Muscle layer of duodenum (tissue), 2 donors: ENCODE data around the gene PUS10.
A peak's percentile ranks its signal among the peaks of the same experiment; 100 is the strongest.
"Not testable (repeated sequence)": the region's sequence is repeated elsewhere in the genome, so short reads cannot be mapped to it uniquely, and the experiment has no call there.

Experiments used
- H3K27ac ChIP-seq: one replicate; pipeline ENCODE4 v1.7.0; 2013; ENCODE audit warnings: mild to moderate bottlenecking, low read length
- H3K27me3 ChIP-seq: one replicate; pipeline ENCODE4 v1.7.0; 2013; ENCODE audit warnings: low read depth, mild to moderate bottlenecking, control low read depth, low read length
- H3K36me3 ChIP-seq, 2 donors: one replicate each; pipeline ENCODE4 v1.7.0; 2013; ENCODE audit warnings: low read length in 2 of 2, control low read depth in 1 of 2, mild to moderate bottlenecking in 1 of 2; ENCODE audit not compliant: insufficient read depth in 2 of 2, control insufficient read depth in 1 of 2
- H3K4me1 ChIP-seq, 2 donors: one replicate each; pipeline ENCODE4 v1.7.0; 2013; ENCODE audit warnings: low read length in 2 of 2, mild to moderate bottlenecking in 2 of 2, control low read depth in 1 of 2, moderate library complexity in 1 of 2; ENCODE audit not compliant: insufficient read depth in 2 of 2, control insufficient read depth in 1 of 2
- H3K4me3 ChIP-seq, 2 donors: one replicate each; pipeline ENCODE4 v1.7.0; 2013; ENCODE audit warnings: low read length in 2 of 2, low read depth in 1 of 2, mild to moderate bottlenecking in 1 of 2
- H3K9me3 ChIP-seq, 2 donors: one replicate each; pipeline ENCODE4 v1.7.0; 2013; ENCODE audit warnings: low read length in 2 of 2, control low read depth in 1 of 2, mild to moderate bottlenecking in 1 of 2; ENCODE audit not compliant: control insufficient read depth in 1 of 2
- donor health status: healthy.

The PUS10 gene

GRCh38 chr2:60926741-60927552, 91.1 kb downstream of the PUS10 start:
- Histone ChIP-seq H3K27ac (no peak overlapping the region), H3K36me3 (peaks cover 23% of the 10 kb centered on the region in 2 donors)

GRCh38 chr2:60925994-60926740, 91.9 kb downstream of the PUS10 start:
- Histone ChIP-seq H3K27ac (no peak overlapping the region), H3K4me3 (peak overlapping the region in 1 of 2 donors; percentile 21), H3K36me3 (peaks cover 27% of the 10 kb centered on the region in 2 donors), H3K4me1 (peaks cover 5 to 12% of the 10 kb centered on the region in 2 donors), H3K9me3 (no peaks in the 10 kb centered on the region), H3K27me3 (no peaks in the 10 kb centered on the region)

More at GRCh38 chr2:60926741-60927552, 91.1 kb downstream of the PUS10 start:
- H3K4me1 ChIP-seq = peaks cover 5 to 12% of the 10 kb centered on the region in 2 donors
- H3K4me3 ChIP-seq = peak overlapping the region; percentile 4 to 21
- H3K9me3 ChIP-seq = no peaks in the 10 kb centered on the region
- H3K27me3 ChIP-seq = no peaks in the 10 kb centered on the region

GRCh38 chr2:60907329-60907728, 110.7 kb downstream of the PUS10 start:
- peaks cover 0 to 16% of the 10 kb centered on the region in 2 donors for H3K36me3 ChIP-seq
- H3K4me1 ChIP-seq = no peaks in the 10 kb centered on the region

GRCh38 chr2:60906395-60906794, 111.7 kb downstream of the PUS10 start:
- Histone ChIP-seq H3K27ac (no peak overlapping the region), H3K36me3 (peaks cover 6 to 18% of the 10 kb centered on the region in 2 donors), H3K9me3 (no peaks in the 10 kb centered on the region), H3K4me1 (no peaks in the 10 kb centered on the region), H3K27me3 (no peaks in the 10 kb centered on the region), H3K4me3 (no peak overlapping the region)

More at GRCh38 chr2:60907329-60907728, 110.7 kb downstream of the PUS10 start:
- H3K27me3 ChIP-seq = no peaks in the 10 kb centered on the region
- H3K27ac ChIP-seq = no peak overlapping the region
- H3K9me3 ChIP-seq = no peaks in the 10 kb centered on the region
- H3K4me3 ChIP-seq = no peak overlapping the region

GRCh38 chr2:60905867-60906266, 112.2 kb downstream of the PUS10 start:
- not testable (repeated sequence) for H3K9me3 ChIP-seq, H3K27me3 ChIP-seq, H3K27ac ChIP-seq, H3K4me3 ChIP-seq, H3K4me1 ChIP-seq
- peaks cover 9 to 22% of the 10 kb centered on the region in 2 donors for H3K36me3 ChIP-seq

- not testable (repeated sequence) for H3K9me3 ChIP-seq, H3K4me1 ChIP-seq, H3K27me3 ChIP-seq, H3K27ac ChIP-seq, H3K4me3 ChIP-seq
- H3K36me3 ChIP-seq = peaks cover 24 to 40% of the 10 kb centered on the region in 2 donors
These were observed 116.8 kb downstream of the PUS10 start for GRCh38 chr2:60901296-60901695.

GRCh38 chr2:60899892-60900249, 118.2 kb downstream of the PUS10 start:
- Histone ChIP-seq H3K27me3 (no peaks in the 10 kb centered on the region), H3K4me3 (no peak overlapping the region), H3K9me3 (no peaks in the 10 kb centered on the region), H3K27ac (no peak overlapping the region), H3K36me3 (peaks cover 24 to 51% of the 10 kb centered on the region in 2 donors), H3K4me1 (no peaks in the 10 kb centered on the region)

GRCh38 chr2:60899230-60899891, 118.7 kb downstream of the PUS10 start:
- Histone ChIP-seq H3K9me3 (no peaks in the 10 kb centered on the region), H3K36me3 (peaks cover 24 to 56% of the 10 kb centered on the region in 2 donors), H3K4me1 (no peaks in the 10 kb centered on the region), H3K27ac (no peak overlapping the region), H3K4me3 (no peak overlapping the region), H3K27me3 (no peaks in the 10 kb centered on the region)

- no peak overlapping the region for H3K27ac ChIP-seq
- H3K27me3 ChIP-seq = no peaks in the 10 kb centered on the region
- peaks cover 27 to 58% of the 10 kb centered on the region in 2 donors for H3K36me3 ChIP-seq
- no peak overlapping the region for H3K4me3 ChIP-seq
- no peaks in the 10 kb centered on the region for H3K9me3 ChIP-seq
- H3K4me1 ChIP-seq = no peaks in the 10 kb centered on the region
These were observed 119.5 kb downstream of the PUS10 start for GRCh38 chr2:60898567-60898966.
